PFSK-1 (cell line): ENCODE measurements around the gene ARHGEF19.

Source experiments
- SIN3A ChIP-seq: IDR thresholded peaks from 2 replicates; pipeline ENCODE4 v1.6.1; 2012; ENCODE audit warnings: mild to moderate bottlenecking, low read length, moderate library complexity, borderline replicate concordance; ENCODE audit not compliant: insufficient read depth
- TAF1 ChIP-seq: IDR thresholded peaks from 2 replicates; pipeline ENCODE4 v1.6.1; 2012; ENCODE audit warnings: low read length, control low read depth, borderline replicate concordance; ENCODE audit not compliant: insufficient read depth
- TF ChIP-seq, protein P1 (sequence below), 2 experiments: IDR thresholded peaks; 2 replicates each; pipeline versions ENCODE4 v1.6.1 to v1.8.0; 2011 to 2012; ENCODE audit warnings: low read depth in 2 of 2, low read length in 2 of 2, control low read depth in 1 of 2, inconsistent platforms in 1 of 2, mild to moderate bottlenecking in 1 of 2, moderate library complexity in 1 of 2; ENCODE audit not compliant: insufficient read depth in 1 of 2

DNA sequence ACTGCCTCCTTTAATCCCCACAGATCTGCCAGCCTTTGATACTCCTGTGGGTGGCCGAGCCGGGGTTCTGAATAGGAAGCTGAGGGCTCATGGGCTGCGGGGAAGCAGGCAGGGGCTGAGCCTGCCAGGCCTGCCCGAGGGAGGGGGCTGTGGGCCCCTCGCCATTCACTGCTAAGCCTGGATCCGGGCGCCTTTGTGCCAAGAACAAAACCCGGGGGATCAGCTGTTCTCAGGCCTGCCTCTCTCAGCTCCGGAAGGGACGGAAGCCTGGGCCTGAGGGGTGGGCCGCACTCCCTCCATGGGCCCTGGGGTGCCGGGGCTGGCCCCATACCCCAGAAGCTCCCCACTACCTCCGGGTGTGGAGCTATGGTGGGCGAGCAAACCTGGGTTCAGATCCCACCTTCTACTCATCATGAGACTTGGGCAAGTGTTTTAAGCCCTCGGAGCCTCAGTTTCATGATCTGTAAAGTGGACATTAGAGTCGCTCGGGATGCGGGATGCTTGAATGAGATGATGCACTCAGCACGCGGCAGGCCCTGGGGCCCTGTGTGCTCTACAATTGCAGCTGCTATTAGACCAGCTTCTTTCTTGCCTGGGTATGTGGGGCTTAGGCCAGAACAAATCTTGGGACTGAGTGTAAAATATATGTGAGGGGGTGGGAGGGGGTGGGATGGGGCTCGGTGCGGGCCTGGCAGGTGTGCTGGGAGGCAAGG, 37.4 kb downstream of the ARHGEF19 start:
- TF ChIP-seq, protein P1, sequence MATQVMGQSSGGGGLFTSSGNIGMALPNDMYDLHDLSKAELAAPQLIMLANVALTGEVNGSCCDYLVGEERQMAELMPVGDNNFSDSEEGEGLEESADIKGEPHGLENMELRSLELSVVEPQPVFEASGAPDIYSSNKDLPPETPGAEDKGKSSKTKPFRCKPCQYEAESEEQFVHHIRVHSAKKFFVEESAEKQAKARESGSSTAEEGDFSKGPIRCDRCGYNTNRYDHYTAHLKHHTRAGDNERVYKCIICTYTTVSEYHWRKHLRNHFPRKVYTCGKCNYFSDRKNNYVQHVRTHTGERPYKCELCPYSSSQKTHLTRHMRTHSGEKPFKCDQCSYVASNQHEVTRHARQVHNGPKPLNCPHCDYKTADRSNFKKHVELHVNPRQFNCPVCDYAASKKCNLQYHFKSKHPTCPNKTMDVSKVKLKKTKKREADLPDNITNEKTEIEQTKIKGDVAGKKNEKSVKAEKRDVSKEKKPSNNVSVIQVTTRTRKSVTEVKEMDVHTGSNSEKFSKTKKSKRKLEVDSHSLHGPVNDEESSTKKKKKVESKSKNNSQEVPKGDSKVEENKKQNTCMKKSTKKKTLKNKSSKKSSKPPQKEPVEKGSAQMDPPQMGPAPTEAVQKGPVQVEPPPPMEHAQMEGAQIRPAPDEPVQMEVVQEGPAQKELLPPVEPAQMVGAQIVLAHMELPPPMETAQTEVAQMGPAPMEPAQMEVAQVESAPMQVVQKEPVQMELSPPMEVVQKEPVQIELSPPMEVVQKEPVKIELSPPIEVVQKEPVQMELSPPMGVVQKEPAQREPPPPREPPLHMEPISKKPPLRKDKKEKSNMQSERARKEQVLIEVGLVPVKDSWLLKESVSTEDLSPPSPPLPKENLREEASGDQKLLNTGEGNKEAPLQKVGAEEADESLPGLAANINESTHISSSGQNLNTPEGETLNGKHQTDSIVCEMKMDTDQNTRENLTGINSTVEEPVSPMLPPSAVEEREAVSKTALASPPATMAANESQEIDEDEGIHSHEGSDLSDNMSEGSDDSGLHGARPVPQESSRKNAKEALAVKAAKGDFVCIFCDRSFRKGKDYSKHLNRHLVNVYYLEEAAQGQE (IDR thresholded peaks at IDR 0.05; ENCODE audit: insufficient read depth in 1 of 2, low read depth in 2 of 2, low read length in 2 of 2), result no peak
- TF ChIP-seq TAF1 (no peak), SIN3A (no peak)
